GM12872 (cell line): Measurements from ENCODE around the gene SLC18B1.

ENCODE experiments used
- CTCF ChIP-seq: IDR thresholded peaks from 3 replicates; pipeline ENCODE4 v1.5.1; 2011; ENCODE audit warnings: low read depth, mild to moderate bottlenecking, low read length, moderate library complexity; ENCODE audit not compliant: insufficient read depth

Gene SLC18B1

GRCh38 chr6:132797951-132798868 is at the start of gene SLC18B1:
SLC18B1 (minus strand) TSS chr6:132798637; CDS start chr6:132798456, 181 bp downstream.
- TF ChIP-seq CTCF, result no peak

GRCh38 chr6:132843316-132844035 is 45.0 kb upstream of the SLC18B1 start:
- TF ChIP-seq CTCF, result no peak

- no peak for TF ChIP-seq CTCF
Measured at GRCh38 chr6:132841966-132842365, 43.5 kb upstream of the SLC18B1 start.

GRCh38 chr6:132832891-132833290 is 34.5 kb upstream of the SLC18B1 start:
- TF ChIP-seq CTCF, result no peak

GRCh38 chr6:132830334-132830751 is 31.9 kb upstream of the SLC18B1 start:
- peak; percentile 22; the same call in 1 of the 3 replicates for TF ChIP-seq CTCF

GRCh38 chr6:132820629-132821381 is 22.4 kb upstream of the SLC18B1 start:
- no peak for TF ChIP-seq CTCF
